HG03025 (cell line): ENCODE measurements around the gene OR5AL1.
"Not testable (repeated sequence)": the region's sequence is repeated elsewhere in the genome, so short reads cannot be mapped to it uniquely, and the experiment has no call there.

Experiments used
- ATAC-seq: cut with Tn5 transposase; IDR thresholded peaks from one replicate; pipeline ENCODE4 v1.9.1; 2021; ENCODE audit warnings: mild to moderate bottlenecking, moderate library complexity; ENCODE audit not compliant: unreplicated experiment, low FRiP score

OR5AL1 gene

GRCh38 chr11:56412396-56412795, at the start of gene OR5AL1:
TSS of gene OR5AL1 (plus strand) at chr11:56412696.
- ATAC-seq, result no peak

- ATAC-seq, result no peak
Observed at GRCh38 chr11:56375324-56375723, 37.2 kb upstream of the OR5AL1 start, which contains the start of gene OR8U1. TSS of gene OR8U1 (plus strand) at chr11:56375624. CDS start at chr11:56375624, 0 bp downstream.

- no peak for ATAC-seq
Observed at GRCh38 chr11:56380120-56380519, 32.4 kb upstream of the OR5AL1 start.

GRCh38 chr11:56394381-56394780, 18.1 kb upstream of the OR5AL1 start:
- ATAC-seq, result no peak

- no peak for ATAC-seq
Observed at GRCh38 chr11:56396047-56396446, 16.4 kb upstream of the OR5AL1 start.

- not testable (repeated sequence) for ATAC-seq
Observed at GRCh38 chr11:56401858-56402461, 10.5 kb upstream of the OR5AL1 start.

GRCh38 chr11:56404393-56404792, 8.1 kb upstream of the OR5AL1 start:
- no peak for ATAC-seq

GRCh38 chr11:56410801-56411200, 1.7 kb upstream of the OR5AL1 start:
- ATAC-seq, result no peak

- no peak for ATAC-seq
Observed at GRCh38 chr11:56453521-56453920, 41.0 kb downstream of the OR5AL1 start.

- no peak for ATAC-seq
Observed at GRCh38 chr11:56457076-56457475, 44.6 kb downstream of the OR5AL1 start.
